Panc1 (cell line): ENCODE results near the gene SLIT3. TPM values are rescaled to one million over a fixed set of nuclear protein-coding genes. Genes with fewer than 3 reads are reported as not detected.

ENCODE experiments used
- ATAC-seq: fragments of 200-7000 bp; cut with Tn5 transposase; 2 replicates; pipeline ENCODE4 v1.9.1; 2020; ENCODE audit warnings: mild to moderate bottlenecking, moderate library complexity
- BruUV-seq: library from RNA; stranded (reverse); fragments of 400-500 nt; replicated peaks from 2 replicates; lab custom pipeline; 2021; lab: Mats Ljungman, UMichigan
- CTCF ChIA-PET: fragments of 300-600 bp; sonication (Branson Sonifier 250); formaldehyde crosslinking; loops from one replicate; lab custom pipeline; 2022; ENCODE audit warnings: antibody characterized with exemption; lab: Charles Lee
- POLR2A ChIA-PET: fragments of 300-600 bp; sonication (Branson Sonifier 250); formaldehyde crosslinking; loops from one replicate; lab custom pipeline; 2022; ENCODE audit warnings: antibody characterized with exemption; lab: Charles Lee
- DNase-seq: peaks from one replicate; pipeline ENCODE4 v3.0.0-alpha.2; 2010; ENCODE audit warnings: low read depth, low spot score
- H3K27ac ChIP-seq: 2 replicates; pipeline ENCODE4 v1.5.1; 2011; ENCODE audit warnings: mild to moderate bottlenecking, low read length, inconsistent platforms
- H3K27me3 ChIP-seq: fragments of 200-500 bp; sonication (Bioruptor generic); 2 replicates; pipeline ENCODE4 v1.6.0; 2014; ENCODE audit warnings: low read length, inconsistent platforms; ENCODE audit not compliant: control insufficient read depth, insufficient read depth
- H3K36me3 ChIP-seq: fragments of 200-500 bp; sonication (Bioruptor generic); 2 replicates; pipeline ENCODE4 v1.5.1; 2014; ENCODE audit warnings: inconsistent platforms, mild to moderate bottlenecking, low read length, moderate library complexity; ENCODE audit not compliant: control insufficient read depth, insufficient read depth
- H3K4me1 ChIP-seq: 2 replicates; pipeline ENCODE4 v1.5.1; 2011; ENCODE audit warnings: inconsistent platforms, mild to moderate bottlenecking, low read length, moderate library complexity; ENCODE audit not compliant: control insufficient read depth, insufficient read depth
- H3K4me3 ChIP-seq, 2 experiments: 2 replicates each; pipeline ENCODE4 v1.5.1; 2011 to 2012; ENCODE audit warnings: low read depth in 2 of 2, low read length in 2 of 2, mild to moderate bottlenecking in 2 of 2, inconsistent platforms in 1 of 2, moderate library complexity in 1 of 2
- H3K9me3 ChIP-seq: fragments of 200-500 bp; sonication (Bioruptor generic); 2 replicates; pipeline ENCODE4 v1.5.1; 2014; ENCODE audit warnings: low read depth, mild to moderate bottlenecking, inconsistent platforms, low read length, moderate library complexity; ENCODE audit not compliant: control insufficient read depth, insufficient read depth
- CTCF ChIP-seq: fragments of 450-650 bp; IDR thresholded peaks from 2 replicates; pipeline ENCODE4 v1.5.1; 2017; ENCODE audit warnings: mild to moderate bottlenecking
- POLR2AphosphoS5 ChIP-seq: IDR thresholded peaks from 2 replicates; pipeline ENCODE4 v1.6.1; 2012; ENCODE audit warnings: mild to moderate bottlenecking, low read depth, low read length, moderate library complexity
- REST ChIP-seq, 2 experiments: IDR thresholded peaks; 2 replicates each; pipeline ENCODE4 v1.6.1; 2011 to 2012; ENCODE audit warnings: low read depth in 2 of 2, control low read depth in 1 of 2, low read length in 1 of 2, mild to moderate bottlenecking in 1 of 2, moderate library complexity in 1 of 2; ENCODE audit not compliant: insufficient read depth in 1 of 2
- SIN3A ChIP-seq: IDR thresholded peaks from 2 replicates; pipeline ENCODE4 v1.6.1; 2012; ENCODE audit warnings: low read depth, mild to moderate bottlenecking, low read length, moderate library complexity, borderline replicate concordance; ENCODE audit not compliant: insufficient read depth
- TCF7L2 ChIP-seq: IDR thresholded peaks from 2 replicates; pipeline ENCODE4 v1.6.1; 2011; ENCODE audit warnings: mild to moderate bottlenecking, low read depth, low read length, inconsistent platforms
- in situ Hi-C: cut with HindIII; loops from 2 replicates; pipeline ENCODE4 v1.10.0; 2016; ENCODE audit warnings: low sequenced_read_pairs, low pct_unique_long_range_greater_than_20kb
- intact Hi-C: fragments of 100-400 bp; cut with micrococcal nuclease; formaldehyde crosslinking; loops from one replicate; pipeline ENCODE4 v1.10.0; 2022; ENCODE audit not compliant: unreplicated experiment
- total RNA-seq: library from RNA; stranded (reverse); gene quantifications from one replicate; pipeline ENCODE4 v1.2.1, GENCODE V29; 2021; ENCODE audit not compliant: unreplicated experiment

SLIT3 gene
- total RNA-seq, 1 experiment from 2014 or later, result 26.4 TPM

- ATAC-seq, result no peak
- H3K27ac ChIP-seq, result no peak overlapping the region
- no peaks in the 10 kb centered on the region for H3K27me3 ChIP-seq
- CTCF ChIA-PET, result no interaction called here
- no peaks in the 10 kb centered on the region for H3K4me1 ChIP-seq
- TF ChIP-seq REST (IDR thresholded peaks at IDR 0.05; ENCODE audit: insufficient read depth in 1 of 2, low read depth in 2 of 2, low read length in 1 of 2) (no peak), CTCF (no peak), POLR2AphosphoS5 (no peak), TCF7L2 (no peak), SIN3A (no peak)
- intact Hi-C loops, result no loop called here
- in situ Hi-C loops, result no loop called here
- no TSS peak for BruUV-seq
- POLR2A ChIA-PET, result no interaction called here
- H3K36me3 ChIP-seq, result no peaks in the 10 kb centered on the region
- no peak overlapping the region for H3K4me3 ChIP-seq
- no peak for DNase-seq
- no peaks in the 10 kb centered on the region for H3K9me3 ChIP-seq
These were observed 27.1 kb downstream of the SLIT3 start for GRCh38 chr5:169273881-169274280.

GRCh38 chr5:169273451-169273850 is 27.5 kb downstream of the SLIT3 start:
- Histone ChIP-seq H3K9me3 (no peaks in the 10 kb centered on the region), H3K27ac (no peak overlapping the region), H3K4me3 (no peak overlapping the region), H3K27me3 (no peaks in the 10 kb centered on the region), H3K4me1 (no peaks in the 10 kb centered on the region), H3K36me3 (no peaks in the 10 kb centered on the region)
- DNase-seq, result no peak
- in situ Hi-C loops, result no loop called here
- ChIA-PET POLR2A (no interaction called here), CTCF (no interaction called here)
- ATAC-seq, result no peak
- TF ChIP-seq REST (IDR thresholded peaks at IDR 0.05; ENCODE audit: insufficient read depth in 1 of 2, low read depth in 2 of 2, low read length in 1 of 2) (no peak), SIN3A (no peak), POLR2AphosphoS5 (no peak), CTCF (no peak), TCF7L2 (no peak)
- BruUV-seq, result no TSS peak
- intact Hi-C loops, result no loop called here
